Measurements from ENCODE around the gene MIF4GD. TPM values are rescaled to one million over a fixed set of nuclear protein-coding genes. Genes with fewer than 3 reads are reported as not detected.
"Not testable (repeated sequence)": the region's sequence is repeated elsewhere in the genome, so short reads cannot be mapped to it uniquely, and the experiment has no call there.

Gene MIF4GD
- total and polyA plus RNA-seq, 2 experiments from 2014 or later = 10.7 to 14.4 TPM

GRCh38 chr17:75260641-75261335, 10.2 kb downstream of the MIF4GD start:
- in situ Hi-C loops (cut with MboI) = no loop called here
- Histone ChIP-seq H3K36me3 (ENCODE audit: low read depth) (peaks cover 5% of the 10 kb centered on the region; the same call in 1 of the 2 replicates), H3K9me2 (ENCODE audit: insufficient read depth) (no peaks in the 10 kb centered on the region), H3K9ac (peak overlapping the region; percentile 97), H3F3A (ENCODE audit: insufficient read depth) (no peaks in the 10 kb centered on the region), H3K79me2 (ENCODE audit: insufficient read depth) (peaks cover 79% of the 10 kb centered on the region), H4K20me1 (ENCODE audit: insufficient read depth) (no peaks in the 10 kb centered on the region; the same call in 1 of the 2 replicates), H3K9me3 (ENCODE audit: low read depth) (no peaks in the 10 kb centered on the region), H2AFZ (peak overlapping the region; percentile 92), H3K4me3 (peak overlapping the region; percentile 97), H3K27ac (peak overlapping the region; percentile 95), H3K27me3 (replicated peaks; ENCODE audit: insufficient read depth) (no peaks in the 10 kb centered on the region), H3K4me1 (ENCODE audit: insufficient read depth) (peaks cover 17% of the 10 kb centered on the region), H3K4me2 (ENCODE audit: unreplicated experiment) (peak overlapping the region; percentile 100)
- WGBS, 2 experiments (ENCODE audit: low coverage in 1 of 2, low lambda C conversion rate in 2 of 2, missing lambda C conversion rate in 2 of 2) = 2% methylated on average over 27 to 31 of the region's 31 CpGs
- DNase-seq = peak; percentile 52
- TF ChIP-seq EZH2 (IDR thresholded peaks at IDR 0.05; ENCODE audit: insufficient read depth, poor library complexity, severe bottlenecking) (no peak), EZH2phosphoT487 (IDR thresholded peaks at IDR 0.05; ENCODE audit: insufficient read depth, low read depth) (no peak)

- Histone ChIP-seq H3K79me2 (ENCODE audit: insufficient read depth) (peaks cover 88% of the 10 kb centered on the region), H3K4me1 (ENCODE audit: insufficient read depth) (peaks cover 11% of the 10 kb centered on the region)
- H3K4me3 ChIP-seq; H2AFZ ChIP-seq; H3K9me2 ChIP-seq (ENCODE audit: insufficient read depth); H3K4me2 ChIP-seq (ENCODE audit: unreplicated experiment); H3K9me3 ChIP-seq (ENCODE audit: low read depth); H3K9ac ChIP-seq; H3K27ac ChIP-seq; H3K27me3 ChIP-seq (replicated peaks; ENCODE audit: insufficient read depth); H3F3A ChIP-seq (ENCODE audit: insufficient read depth); H3K36me3 ChIP-seq (ENCODE audit: low read depth); DNase-seq; H4K20me1 ChIP-seq (ENCODE audit: insufficient read depth); in situ Hi-C loops (cut with MboI): not testable (repeated sequence)
- 88 to 100% methylated on average over 2 of the region's 2 CpGs for WGBS, 2 experiments (ENCODE audit: low coverage in 1 of 2, low lambda C conversion rate in 2 of 2, missing lambda C conversion rate in 2 of 2)
These were observed 13.8 kb downstream of the MIF4GD start for GRCh38 chr17:75257228-75257627.

DNA sequence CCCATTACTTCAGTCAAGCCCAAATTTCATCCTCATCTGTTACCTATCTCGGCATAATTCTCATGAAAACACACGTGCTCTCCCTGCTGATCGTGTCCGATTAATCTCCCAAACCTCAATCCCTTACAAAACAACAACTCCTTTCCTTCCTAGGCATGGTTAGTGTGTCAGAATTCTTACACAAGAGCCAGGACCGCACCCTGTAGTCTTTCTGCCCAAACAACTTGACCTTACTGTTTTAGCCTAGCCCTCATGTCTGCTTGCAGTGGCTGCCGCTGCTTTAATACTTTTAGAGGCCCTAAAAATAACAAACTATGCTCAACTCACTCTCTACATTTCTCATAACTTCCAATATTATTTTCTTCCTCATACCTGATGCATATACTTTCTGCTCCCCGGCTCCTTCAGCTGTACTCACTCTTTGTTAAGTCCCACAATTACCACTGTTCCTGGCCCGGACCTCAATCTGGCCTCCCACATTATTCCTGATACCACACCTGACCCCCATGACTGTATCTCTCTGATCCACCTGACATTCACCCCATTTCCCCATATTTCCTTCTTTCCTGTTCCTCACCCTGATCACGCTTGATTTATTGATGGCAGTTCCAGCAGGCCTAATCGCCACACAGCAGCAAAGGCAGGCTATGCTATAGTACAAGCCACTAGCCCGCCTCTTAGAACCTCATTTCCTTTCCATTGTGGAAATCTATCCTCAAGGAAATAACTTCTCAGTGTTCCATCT, 14.9 kb downstream of the MIF4GD start:
- in situ Hi-C loops (cut with MboI); H3K4me2 ChIP-seq (ENCODE audit: unreplicated experiment); H2AFZ ChIP-seq; H3K27me3 ChIP-seq (replicated peaks; ENCODE audit: insufficient read depth); H3K9me2 ChIP-seq (ENCODE audit: insufficient read depth); H3K36me3 ChIP-seq (ENCODE audit: low read depth); H3K9me3 ChIP-seq (ENCODE audit: low read depth); H3F3A ChIP-seq (ENCODE audit: insufficient read depth); H3K4me3 ChIP-seq; H4K20me1 ChIP-seq (ENCODE audit: insufficient read depth): not testable (repeated sequence)
- DNase-seq = peak; percentile 50
- Histone ChIP-seq H3K79me2 (ENCODE audit: insufficient read depth) (peaks cover 93% of the 10 kb centered on the region), H3K4me1 (ENCODE audit: insufficient read depth) (peaks cover 11% of the 10 kb centered on the region), H3K27ac (peak overlapping the region; percentile 54), H3K9ac (peak overlapping the region; percentile 54; the same call in 1 of the 2 replicates)
- 70 to 71% methylated on average over 11 of the region's 11 CpGs for WGBS, 2 experiments (ENCODE audit: low coverage in 1 of 2, low lambda C conversion rate in 2 of 2, missing lambda C conversion rate in 2 of 2)

DNA sequence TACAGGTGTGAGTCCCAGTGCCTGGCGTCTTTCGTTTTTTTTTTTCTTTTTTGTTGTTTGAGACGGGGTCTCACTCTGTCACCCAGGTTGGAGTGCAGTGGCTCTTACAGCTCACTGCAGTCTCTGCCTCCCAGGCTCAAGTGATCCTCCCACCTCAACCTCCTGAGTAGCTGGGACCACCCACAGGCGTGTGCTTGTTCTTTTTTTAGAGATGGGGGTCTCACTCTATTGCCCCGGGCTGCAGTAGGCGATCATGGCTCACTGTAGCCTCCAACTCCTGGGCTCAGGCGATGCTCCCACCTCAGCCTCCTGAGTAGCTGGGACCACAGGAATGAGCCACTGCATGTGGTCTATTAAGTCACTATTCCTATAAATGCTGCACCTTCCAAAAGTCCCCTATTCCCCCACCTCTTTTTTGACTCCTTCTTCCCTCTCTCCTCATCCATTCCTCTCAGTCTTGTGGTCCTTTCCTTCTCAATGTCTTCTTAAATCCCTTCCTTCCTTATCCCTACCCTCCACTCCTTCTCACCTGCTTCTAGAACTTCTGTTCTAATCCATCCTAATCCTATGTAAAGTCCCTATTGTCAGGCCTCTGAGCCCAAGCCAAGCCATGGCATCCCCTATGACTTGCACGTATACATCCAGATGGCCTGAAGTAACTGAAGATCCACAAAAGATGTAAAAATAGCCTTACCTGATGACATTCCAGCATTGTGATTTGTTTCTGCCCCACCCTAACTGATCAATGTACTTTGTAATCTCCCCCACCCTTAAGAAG, 18.8 kb downstream of the MIF4GD start:
- Histone ChIP-seq H3K4me1 (ENCODE audit: insufficient read depth) (peaks cover 10% of the 10 kb centered on the region), H3K79me2 (ENCODE audit: insufficient read depth) (peaks cover 92% of the 10 kb centered on the region), H3K9me3 (ENCODE audit: low read depth) (no peaks in the 10 kb centered on the region), H3K4me3 (no peak overlapping the region), H3K4me2 (ENCODE audit: unreplicated experiment) (no peak overlapping the region), H3K27ac (no peak overlapping the region), H3K9me2 (ENCODE audit: insufficient read depth) (no peaks in the 10 kb centered on the region), H3K36me3 (ENCODE audit: low read depth) (no peaks in the 10 kb centered on the region), H3K9ac (no peak overlapping the region), H3F3A (ENCODE audit: insufficient read depth) (peaks cover 13% of the 10 kb centered on the region; the same call in 1 of the 2 replicates), H3K27me3 (replicated peaks; ENCODE audit: insufficient read depth) (no peaks in the 10 kb centered on the region), H4K20me1 (ENCODE audit: insufficient read depth) (no peaks in the 10 kb centered on the region), H2AFZ (no peak overlapping the region)
- no peak for DNase-seq
- 79 to 81% methylated on average over 8 of the region's 8 CpGs for WGBS, 2 experiments (ENCODE audit: low coverage in 1 of 2, low lambda C conversion rate in 2 of 2, missing lambda C conversion rate in 2 of 2)
- TF ChIP-seq EZH2 (IDR thresholded peaks at IDR 0.05; ENCODE audit: insufficient read depth, poor library complexity, severe bottlenecking) (no peak), EZH2phosphoT487 (IDR thresholded peaks at IDR 0.05; ENCODE audit: insufficient read depth, low read depth) (no peak)
- in situ Hi-C loops (cut with MboI) = no loop called here

Data from GM23248 (cell line).